HepG2 (cell line): ENCODE measurements around the gene THOC5. TPM values are rescaled to one million over a fixed set of nuclear protein-coding genes. Genes with fewer than 3 reads are reported as not detected.

Experiments used
- CBFB ChIP-seq: sonication (generic); formaldehyde crosslinking; IDR thresholded peaks from 2 replicates; pipeline ENCODE4 v1.4.0; 2020; ENCODE audit warnings: missing genetic modification reagents
- DNMT3B ChIP-seq: conservative IDR thresholded peaks from 2 replicates; pipeline ENCODE4 v1.6.1; 2016; ENCODE audit warnings: missing biosample characterization, control low read depth
- ERF ChIP-seq: IDR thresholded peaks from 2 replicates; pipeline ENCODE4 v1.6.1; 2018; ENCODE audit warnings: missing biosample characterization, missing genetic modification reagents
- GRHL1 ChIP-seq: sonication (generic); formaldehyde crosslinking; conservative IDR thresholded peaks from 2 replicates; pipeline ENCODE4 v1.8.0; 2022; ENCODE audit warnings: missing genetic modification reagents
- GZF1 ChIP-seq: sonication (generic); formaldehyde crosslinking; IDR thresholded peaks from 2 replicates; pipeline ENCODE4 v1.5.1; 2020; ENCODE audit warnings: mild to moderate bottlenecking, missing genetic modification reagents
- MATR3 ChIP-seq: sonication (generic); formaldehyde crosslinking; IDR thresholded peaks from 2 replicates; pipeline ENCODE4 v1.4.0; 2020; ENCODE audit warnings: missing genetic modification reagents
- PAF1 ChIP-seq: IDR thresholded peaks from 2 replicates; pipeline ENCODE4 v1.6.1; 2016; ENCODE audit warnings: missing genetic modification reagents, missing compliant biosample characterization
- POLR2G ChIP-seq: fragments of 200-400 bp; formaldehyde crosslinking; IDR thresholded peaks from 2 replicates; pipeline ENCODE4 v1.6.1; 2018; ENCODE audit warnings: mild to moderate bottlenecking, low read depth, low read length, moderate library complexity
- RARG ChIP-seq: sonication (generic); formaldehyde crosslinking; IDR thresholded peaks from 2 replicates; pipeline ENCODE4 v1.4.0; 2020; ENCODE audit warnings: low read depth, mild to moderate bottlenecking, missing genetic modification reagents
- SNAPC2 ChIP-seq: sonication (generic); formaldehyde crosslinking; IDR thresholded peaks from 2 replicates; pipeline ENCODE4 v1.8.1; 2022; ENCODE audit warnings: mild to moderate bottlenecking, missing genetic modification reagents
- USF2 ChIP-seq, 2 experiments: sonication (generic) in 1 of 2; formaldehyde crosslinking in 1 of 2; IDR thresholded peaks; 2 replicates each; pipeline versions ENCODE4 v1.5.1 to v1.6.1; 2011 to 2020; ENCODE audit warnings: borderline replicate concordance in 1 of 2, low read depth in 1 of 2, low read length in 1 of 2, mild to moderate bottlenecking in 1 of 2, missing genetic modification reagents in 1 of 2, moderate library complexity in 1 of 2
- ZBTB21 ChIP-seq: sonication (generic); formaldehyde crosslinking; IDR thresholded peaks from 2 replicates; pipeline ENCODE4 v1.4.0; 2020; ENCODE audit warnings: missing genetic modification reagents
- ZFP36L1 ChIP-seq: sonication (generic); formaldehyde crosslinking; IDR thresholded peaks from 2 replicates; pipeline ENCODE4 v1.8.0; 2022; ENCODE audit warnings: mild to moderate bottlenecking, missing genetic modification reagents, moderate library complexity
- ZNF414 ChIP-seq: sonication (generic); formaldehyde crosslinking; IDR thresholded peaks from 2 replicates; pipeline ENCODE4 v1.5.0; 2020; ENCODE audit warnings: missing genetic modification reagents
- ZNF543 ChIP-seq: sonication (generic); formaldehyde crosslinking; IDR thresholded peaks from 2 replicates; pipeline ENCODE4 v1.4.0; 2020; ENCODE audit warnings: mild to moderate bottlenecking, missing genetic modification reagents
- ZNF557 ChIP-seq: sonication (generic); formaldehyde crosslinking; IDR thresholded peaks from 2 replicates; pipeline ENCODE4 v1.4.0; 2020; ENCODE audit warnings: missing genetic modification reagents
- polyA plus RNA-seq, 8 experiments: library from polyadenylated mRNA; depleted of rRNA in 3 of 8; stranded (reverse) in 7 of 8; unstranded in 1 of 8; fragments of >200 nt; fragmentation: Illumina TruSeq in 4 of 8; extraction: Trizol in 4 of 8; gene quantifications; 2 replicates each; pipeline versions ENCODE4 v1.2.1 to v1.2.3, GENCODE V29; 2011 to 2016; ENCODE audit warnings: low read depth in 4 of 8, missing spikeins in 1 of 8, mixed read lengths in 1 of 8; ENCODE audit not compliant: insufficient read depth in 1 of 8
- total RNA-seq, 5 experiments: library from RNA; depleted of rRNA; stranded (reverse); fragments of >200 nt; fragmentation: Illumina TruSeq; extraction: Trizol; gene quantifications; 2 replicates each; pipeline ENCODE4 v1.2.3, GENCODE V29; 2016; ENCODE audit warnings: low read depth in 1 of 5
- TF ChIP-seq, protein P1 (sequence below), 2 experiments: sonication (generic) in 1 of 2; formaldehyde crosslinking in 1 of 2; IDR thresholded peaks; 2 replicates each; pipeline versions ENCODE4 v1.6.1 to v1.9.0; 2014 to 2022; ENCODE audit warnings: antibody characterized with exemption in 1 of 2, borderline replicate concordance in 1 of 2, inconsistent platforms in 1 of 2, low read depth in 1 of 2, missing genetic modification reagents in 1 of 2

The THOC5 gene
- total and polyA plus RNA-seq, 2 of the 13 experiments (the other 11 are each of a cell fraction or from before 2014, with no cell fraction given), result 45.8 to 46.7 TPM

DNA sequence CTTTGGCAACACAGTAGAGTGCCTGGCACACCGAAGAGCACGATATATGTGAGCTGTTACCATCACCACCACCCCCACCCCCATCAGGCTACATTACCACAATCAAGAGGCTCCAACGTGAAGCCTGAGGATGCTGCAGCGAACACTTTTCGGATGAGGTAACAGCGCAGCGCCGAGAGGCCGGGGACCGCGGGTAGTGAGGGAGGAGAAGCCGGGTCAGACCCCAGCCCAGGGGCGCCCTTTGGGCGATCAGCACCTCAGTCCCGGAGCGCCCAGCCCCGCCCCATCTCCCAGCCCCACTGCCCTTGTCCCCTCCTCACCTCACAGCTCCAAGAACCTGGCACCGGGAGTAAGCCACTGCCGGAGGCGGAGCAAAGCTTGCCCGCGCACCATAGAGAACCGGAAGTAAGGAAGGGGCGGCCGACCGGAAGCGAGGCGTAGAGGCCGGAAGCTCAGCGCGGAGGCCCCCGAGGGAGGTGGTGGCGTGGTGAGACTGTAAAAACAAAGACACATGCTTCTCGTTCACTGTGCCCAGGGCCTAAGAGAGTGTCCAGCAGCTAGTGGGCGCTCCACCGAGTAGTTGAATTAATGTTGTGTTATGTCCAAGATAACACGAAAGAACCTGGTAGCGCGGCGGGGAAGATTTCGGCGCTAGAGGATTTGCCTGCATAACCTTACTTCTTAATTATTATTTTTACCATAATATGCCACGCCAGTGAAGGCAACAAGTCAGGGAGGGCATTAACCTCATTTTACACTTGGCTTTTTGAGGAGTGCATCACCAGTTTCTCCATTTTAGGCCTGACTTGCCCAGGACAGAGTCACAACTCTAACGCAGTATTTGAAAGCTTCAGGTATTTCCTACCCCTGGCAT is at the start of gene THOC5 (continued):
- TF ChIP-seq GZF1 (CRISPR knock-in tag) (no peak), CBFB (CRISPR knock-in tag) (peak; percentile 81; the same call in 1 of the 2 replicates), ZBTB21 (CRISPR knock-in tag) (no peak), POLR2G (peak; percentile 90), MATR3 (no peak), ZNF414 (0 out of 2 replicates have a peak, but pooled peaks have one; percentile 44), GRHL1 (CRISPR knock-in tag) (no peak), USF2 (IDR thresholded peaks at IDR 0.05; ENCODE audit: low read depth, low read length) (no peak), USF2 (CRISPR knock-in tag; IDR thresholded peaks at IDR 0.05; ENCODE audit: borderline replicate concordance) (peak; percentile 34; the same call in 1 of the 2 replicates), ZNF557 (CRISPR knock-in tag) (no peak), ZFP36L1 (0 out of 2 replicates have a peak, but pooled peaks have one; percentile 34), ZNF543 (CRISPR knock-in tag) (peak; percentile 61; the same call in 1 of the 2 replicates), ERF (CRISPR knock-in tag) (peak; percentile 94), SNAPC2 (CRISPR knock-in tag) (no peak), RARG (CRISPR knock-in tag) (no peak), PAF1 (peak; percentile 49; the same call in 1 of the 2 replicates), DNMT3B (CRISPR knock-in tag) (0 out of 2 replicates have a peak, but pooled peaks have one; percentile 7)
- TF ChIP-seq, protein P1, sequence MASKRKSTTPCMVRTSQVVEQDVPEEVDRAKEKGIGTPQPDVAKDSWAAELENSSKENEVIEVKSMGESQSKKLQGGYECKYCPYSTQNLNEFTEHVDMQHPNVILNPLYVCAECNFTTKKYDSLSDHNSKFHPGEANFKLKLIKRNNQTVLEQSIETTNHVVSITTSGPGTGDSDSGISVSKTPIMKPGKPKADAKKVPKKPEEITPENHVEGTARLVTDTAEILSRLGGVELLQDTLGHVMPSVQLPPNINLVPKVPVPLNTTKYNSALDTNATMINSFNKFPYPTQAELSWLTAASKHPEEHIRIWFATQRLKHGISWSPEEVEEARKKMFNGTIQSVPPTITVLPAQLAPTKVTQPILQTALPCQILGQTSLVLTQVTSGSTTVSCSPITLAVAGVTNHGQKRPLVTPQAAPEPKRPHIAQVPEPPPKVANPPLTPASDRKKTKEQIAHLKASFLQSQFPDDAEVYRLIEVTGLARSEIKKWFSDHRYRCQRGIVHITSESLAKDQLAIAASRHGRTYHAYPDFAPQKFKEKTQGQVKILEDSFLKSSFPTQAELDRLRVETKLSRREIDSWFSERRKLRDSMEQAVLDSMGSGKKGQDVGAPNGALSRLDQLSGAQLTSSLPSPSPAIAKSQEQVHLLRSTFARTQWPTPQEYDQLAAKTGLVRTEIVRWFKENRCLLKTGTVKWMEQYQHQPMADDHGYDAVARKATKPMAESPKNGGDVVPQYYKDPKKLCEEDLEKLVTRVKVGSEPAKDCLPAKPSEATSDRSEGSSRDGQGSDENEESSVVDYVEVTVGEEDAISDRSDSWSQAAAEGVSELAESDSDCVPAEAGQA (IDR thresholded peaks at IDR 0.05; ENCODE audit: low read depth), result peak; percentile 82; the same call in 1 of the 2 replicates
- TF ChIP-seq, protein P1 (CRISPR knock-in tag; IDR thresholded peaks at IDR 0.05; ENCODE audit: borderline replicate concordance), result no peak
